HG02938 (cell line): ENCODE data around the gene EML4.
A peak's percentile ranks its signal among the peaks of the same experiment; 100 is the strongest.
"Not testable (repeated sequence)": the region's sequence is repeated elsewhere in the genome, so short reads cannot be mapped to it uniquely, and the experiment has no call there.

ENCODE experiments used
- ATAC-seq: cut with Tn5 transposase; IDR thresholded peaks from one replicate; pipeline ENCODE4 v1.9.1; 2021; ENCODE audit warnings: mild to moderate bottlenecking, moderate library complexity; ENCODE audit not compliant: unreplicated experiment

The EML4 gene

GRCh38 chr2:42346856-42347255, 177.7 kb downstream of the EML4 start:
- not testable (repeated sequence) for ATAC-seq

GRCh38 chr2:42347518-42347917, 178.4 kb downstream of the EML4 start:
- not testable (repeated sequence) for ATAC-seq

DNA sequence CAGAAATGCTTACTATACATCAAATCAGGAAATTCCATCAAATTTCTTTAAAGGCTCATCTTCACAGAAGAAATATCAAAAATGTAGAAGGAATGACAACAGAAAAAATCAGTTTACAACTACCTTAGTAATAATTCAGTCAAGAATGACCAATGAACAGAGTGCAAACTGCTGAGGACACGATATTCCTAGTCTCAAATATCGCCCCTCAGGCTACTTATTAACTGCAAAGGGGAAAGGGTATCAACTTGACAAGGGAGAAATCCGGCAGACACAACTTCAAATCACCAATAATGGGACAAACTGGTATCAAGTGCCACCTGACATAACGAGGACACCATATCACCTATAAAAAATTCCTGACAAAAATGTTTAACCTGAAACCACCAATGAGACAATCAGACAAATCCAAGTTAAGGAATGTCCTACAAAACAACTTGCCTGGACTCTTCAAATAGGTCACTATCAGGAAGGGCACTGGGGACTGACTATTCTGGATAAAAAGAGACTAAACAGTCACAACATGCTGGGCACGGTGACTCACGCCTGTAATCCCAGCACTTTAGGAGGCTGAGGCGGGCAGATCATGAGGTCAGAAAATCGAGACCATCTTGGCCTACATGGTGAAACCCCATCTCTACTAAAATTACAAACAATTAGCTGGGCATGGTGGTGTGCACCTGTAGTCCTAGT, 179.1 kb downstream of the EML4 start:
- ATAC-seq: no peak

GRCh38 chr2:42350434-42351063, 181.4 kb downstream of the EML4 start:
- ATAC-seq: no peak

- no peak for ATAC-seq
Observed at GRCh38 chr2:42351864-42352263, 182.7 kb downstream of the EML4 start.

DNA sequence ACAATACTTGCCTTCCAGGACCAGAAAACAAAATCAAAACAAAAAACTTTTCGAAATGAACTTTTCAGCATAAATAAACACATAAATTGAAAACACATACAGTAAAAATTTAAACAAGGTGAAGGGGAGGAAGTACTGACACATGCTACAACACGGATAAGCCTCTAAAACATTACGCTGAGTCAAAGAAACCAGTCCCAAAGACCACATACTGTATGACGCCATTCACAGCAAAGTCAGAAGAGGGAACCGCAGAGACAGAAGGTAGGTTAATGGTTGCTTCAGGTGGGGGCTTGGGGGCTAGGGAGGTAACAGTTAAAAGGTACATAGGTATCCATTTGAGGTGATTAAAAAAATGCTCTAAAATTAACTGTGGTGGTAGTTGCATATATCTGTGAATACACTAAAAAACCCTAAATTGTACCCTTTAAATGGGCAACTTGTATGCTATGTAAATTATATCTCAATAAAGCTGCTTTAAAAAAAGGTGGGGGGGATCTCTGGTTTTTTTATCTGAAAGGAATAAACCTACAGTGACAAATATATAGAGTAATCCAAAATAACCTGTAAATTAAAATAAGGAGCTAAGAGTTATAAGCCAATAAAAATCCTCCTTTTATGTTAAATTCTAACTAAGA, 184.8 kb downstream of the EML4 start:
- no peak for ATAC-seq

DNA sequence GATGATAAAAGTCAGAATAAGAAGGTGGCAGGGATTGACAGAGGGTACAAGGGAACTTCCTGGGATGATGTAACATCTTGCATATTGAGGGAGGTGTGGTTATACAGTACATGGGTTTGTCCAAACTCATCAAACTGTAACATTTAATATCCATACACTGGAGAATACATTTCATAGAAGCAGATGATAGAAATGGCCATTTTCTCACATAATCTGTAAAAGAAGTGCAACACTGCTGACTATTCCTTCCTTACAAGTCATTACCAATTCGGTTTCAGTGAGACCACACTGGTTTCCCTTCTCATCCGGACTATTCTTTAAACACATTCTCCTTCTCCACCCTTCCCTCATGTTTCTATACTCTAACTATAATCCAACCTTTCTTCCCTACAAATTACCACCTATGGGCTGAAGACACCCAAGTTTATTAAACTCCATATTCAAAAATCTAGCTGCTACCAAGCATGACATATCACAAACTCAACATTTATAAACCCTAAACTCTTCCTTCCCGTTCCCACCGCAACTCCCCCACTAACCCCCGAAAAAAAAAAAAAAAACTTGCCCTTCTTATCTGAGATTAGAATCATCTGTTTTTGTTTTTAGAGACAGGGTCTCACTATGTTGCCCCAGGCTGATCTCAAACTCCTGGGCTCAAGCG, 190.3 kb downstream of the EML4 start:
- ATAC-seq: no peak

DNA sequence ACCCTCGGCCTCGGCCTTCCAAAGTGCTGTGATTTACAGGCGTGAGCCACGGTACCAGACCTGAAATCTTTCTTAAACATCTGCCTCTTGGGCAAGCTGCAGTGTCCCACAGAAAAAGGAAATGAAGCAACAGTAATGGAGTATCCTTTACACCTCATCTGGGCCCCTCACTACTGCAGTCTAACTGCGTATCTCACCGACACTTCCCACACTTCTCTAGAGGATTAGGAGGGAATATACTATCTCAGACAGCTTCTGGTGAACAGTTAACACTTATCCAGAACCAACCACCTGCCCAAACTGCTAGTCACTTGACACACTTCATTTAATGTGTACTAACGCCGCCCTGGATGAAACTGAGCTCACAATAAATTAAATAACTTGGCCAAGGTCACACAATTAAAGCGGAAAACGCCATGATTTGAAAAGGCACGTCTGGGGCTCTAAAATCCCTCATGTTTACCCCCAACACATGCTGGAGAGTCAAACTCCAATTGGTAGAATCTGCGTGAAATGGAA, 190.9 kb downstream of the EML4 start:
- ATAC-seq: no peak

- ATAC-seq: no peak
Observed at GRCh38 chr2:42360493-42360889, 191.3 kb downstream of the EML4 start.

GRCh38 chr2:42360890-42361727, 192.0 kb downstream of the EML4 start, which contains the start of gene COX7A2L:
Gene COX7A2L, minus strand, starts transcription at chr2:42361217. Its CDS starts 56 bp downstream, at chr2:42361161.
- peak; percentile 90 for ATAC-seq

DNA sequence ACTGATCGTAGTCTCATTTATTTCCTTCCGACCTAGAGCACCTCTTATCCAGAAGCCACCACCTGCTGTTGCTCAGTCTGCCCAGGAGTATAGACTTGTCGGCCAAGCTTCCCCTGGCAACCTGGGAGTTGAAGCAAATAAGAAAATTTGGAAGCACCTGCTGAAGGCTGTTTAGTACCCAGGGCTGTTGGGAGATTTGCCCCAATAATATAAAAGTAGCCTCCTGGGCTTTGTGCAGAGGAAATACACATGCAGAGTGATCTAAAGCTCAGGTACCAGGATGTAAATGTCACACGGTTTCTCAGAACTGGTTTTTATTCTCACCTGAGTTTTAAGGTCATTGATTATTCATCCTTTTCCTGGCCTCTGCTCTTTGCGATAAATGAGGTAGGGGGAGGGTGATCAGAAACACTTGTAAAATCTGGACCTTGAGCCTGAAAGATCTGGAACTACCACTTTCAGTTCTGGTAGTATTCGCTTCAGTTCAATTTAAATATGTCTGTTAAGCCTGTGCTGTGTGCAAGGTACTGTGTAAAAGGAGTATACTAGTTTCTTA, 192.7 kb downstream of the EML4 start:
- ATAC-seq: peak; percentile 2

DNA sequence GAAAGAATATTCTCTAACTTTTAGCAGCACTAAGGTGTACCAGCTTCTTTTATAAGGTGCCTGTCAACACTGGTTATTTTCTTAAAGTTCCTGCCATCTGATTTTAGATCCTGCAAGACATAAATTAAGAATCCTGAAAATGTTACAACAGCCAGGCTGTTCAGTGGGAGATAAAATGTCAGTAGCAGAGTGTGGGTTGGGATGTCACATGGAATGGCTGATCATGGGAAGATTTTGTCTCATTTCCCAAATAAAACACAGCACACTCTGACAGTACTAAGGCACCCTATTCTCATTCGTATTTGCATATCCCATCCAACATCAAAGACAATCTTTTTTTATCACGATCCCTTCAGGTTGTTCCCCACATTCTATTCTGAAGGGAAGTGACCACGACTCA, 194.3 kb downstream of the EML4 start:
- ATAC-seq: no peak

DNA sequence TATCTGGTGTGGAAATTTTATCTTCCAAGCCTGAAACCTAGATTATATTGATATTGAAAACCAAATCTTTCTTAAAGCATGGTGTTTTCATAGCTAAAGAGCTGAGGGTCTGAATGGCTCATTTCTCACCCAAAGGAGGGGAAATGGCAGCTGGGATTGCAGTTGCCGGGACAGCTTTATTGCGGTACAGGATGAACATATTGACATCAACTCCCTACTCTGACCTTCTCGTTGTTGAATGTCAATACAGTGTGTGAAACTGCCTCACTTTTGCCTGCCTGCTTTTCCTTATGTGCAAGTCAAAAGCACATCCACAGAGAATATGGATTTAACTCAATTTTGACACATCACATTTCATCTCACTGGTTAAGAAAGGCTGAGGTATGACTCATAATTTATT, 195.5 kb downstream of the EML4 start:
- no peak for ATAC-seq

GRCh38 chr2:42366411-42366810, 197.3 kb downstream of the EML4 start:
- no peak for ATAC-seq

DNA sequence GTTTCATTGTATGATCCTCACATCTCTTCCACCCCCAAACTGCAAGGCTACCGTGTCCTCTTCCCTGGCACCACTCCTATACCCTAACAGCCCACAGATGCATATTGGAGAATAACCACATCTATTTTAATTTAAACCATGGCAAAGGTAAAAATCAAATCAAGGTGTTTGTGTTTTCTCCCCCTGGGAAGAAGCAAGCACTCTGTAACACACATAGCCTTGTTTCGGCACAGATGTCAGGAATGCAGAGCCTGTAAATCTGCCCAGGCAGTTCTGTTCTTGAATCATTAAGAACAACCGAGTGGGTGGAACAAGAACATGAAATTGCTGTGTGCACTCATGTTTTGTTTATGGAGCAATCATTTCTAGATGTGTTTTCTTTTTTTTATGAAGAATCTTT, 198.7 kb downstream of the EML4 start:
- no peak for ATAC-seq

GRCh38 chr2:42368817-42369531, 199.8 kb downstream of the EML4 start:
- ATAC-seq: no peak

- no peak for ATAC-seq
Observed at GRCh38 chr2:42369532-42370229, 200.5 kb downstream of the EML4 start.

DNA sequence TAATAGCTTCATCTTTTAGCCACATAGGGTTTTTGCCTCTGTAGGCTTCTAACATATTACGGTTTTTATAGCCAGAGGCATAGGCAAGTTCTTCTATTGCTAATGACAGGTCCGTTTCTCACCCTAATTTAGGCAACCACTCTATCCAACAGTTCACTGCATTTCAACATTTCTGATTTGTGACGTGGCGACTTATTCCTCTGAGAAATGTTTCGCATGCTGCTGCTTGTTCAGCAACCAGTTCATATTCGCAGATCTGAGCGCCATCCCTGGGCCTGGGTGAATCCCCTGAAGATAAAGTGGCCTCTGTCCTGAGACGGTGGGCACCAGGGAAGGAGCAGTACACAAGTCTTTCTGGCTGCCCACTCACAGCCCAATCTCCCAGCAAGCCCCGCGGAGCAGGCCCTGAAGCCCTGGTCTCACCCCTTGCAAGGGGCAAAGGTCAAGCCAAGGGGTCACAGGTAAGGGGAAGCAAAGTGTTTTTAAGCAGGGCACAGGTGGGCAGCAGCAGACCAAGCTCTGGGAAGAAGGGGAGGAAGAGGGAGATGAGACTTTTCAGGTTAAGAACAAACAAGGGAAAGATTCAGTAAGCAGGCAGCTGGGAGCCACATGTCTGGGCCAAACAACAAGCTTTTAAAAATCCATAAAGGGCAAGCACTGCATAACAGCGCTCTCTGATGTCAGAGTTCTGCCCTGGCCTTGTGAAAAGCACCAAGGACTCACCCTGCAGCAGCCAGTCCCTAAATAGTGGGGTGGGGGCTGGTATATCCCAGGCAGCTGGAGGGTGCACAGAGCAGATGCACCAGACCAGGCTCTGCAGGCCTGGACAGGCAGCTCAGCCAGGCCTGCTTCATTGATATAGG, 202.7 kb downstream of the EML4 start:
- no peak for ATAC-seq
